NCI-H2227 (cell line): ENCODE results near the gene DPH1.

Experiments
- DNase-seq: peaks from one replicate; lab custom pipeline; 2025; ENCODE audit not compliant: unreplicated experiment; lab: John Stamatoyannopoulos, UW

The DPH1 gene

GRCh38 chr17:2025622-2026309 lies 4.2 kb upstream of the DPH1 start:
- peak; percentile 46 for DNase-seq

GRCh38 chr17:2027528-2028233 lies 2.3 kb upstream of the DPH1 start:
- no peak for DNase-seq

- no peak for DNase-seq
Observed at GRCh38 chr17:2028234-2028614, 1.7 kb upstream of the DPH1 start.

- peak; percentile 54 for DNase-seq
Observed at GRCh38 chr17:2028737-2029136, 1.2 kb upstream of the DPH1 start.

GRCh38 chr17:2030779-2031163 lies 818 bp downstream of the DPH1 start:
- no peak for DNase-seq

- no peak for DNase-seq
Observed at GRCh38 chr17:2033153-2033552, 3.2 kb downstream of the DPH1 start.

GRCh38 chr17:2034157-2034556 lies 4.2 kb downstream of the DPH1 start:
- DNase-seq: no peak

- DNase-seq: no peak
Observed at GRCh38 chr17:2034806-2035540, 5.0 kb downstream of the DPH1 start.

GRCh38 chr17:2035541-2036488 lies 5.9 kb downstream of the DPH1 start:
- DNase-seq: no peak

- DNase-seq: no peak
Observed at GRCh38 chr17:2037155-2037554, 7.2 kb downstream of the DPH1 start.

GRCh38 chr17:2040219-2040827 lies 10.4 kb downstream of the DPH1 start:
- no peak for DNase-seq

- DNase-seq: peak; percentile 67
Observed at GRCh38 chr17:2040942-2041560, 11.1 kb downstream of the DPH1 start.

- DNase-seq: peak; percentile 97
Observed at GRCh38 chr17:2041561-2042389, 11.8 kb downstream of the DPH1 start, which contains the start of gene OVCA2. Gene OVCA2 (plus strand): TSS chr17:2042022. CDS start chr17:2042048, 26 bp downstream.

GRCh38 chr17:2042390-2042847 lies 12.5 kb downstream of the DPH1 start:
- DNase-seq: peak; percentile 47

GRCh38 chr17:2042933-2043332 lies 13.0 kb downstream of the DPH1 start:
- no peak for DNase-seq

GRCh38 chr17:2043785-2044184 lies 13.8 kb downstream of the DPH1 start:
- DNase-seq: no peak

- DNase-seq: no peak
Observed at GRCh38 chr17:2044263-2044894, 14.4 kb downstream of the DPH1 start.

GRCh38 chr17:2047590-2047989 lies 17.6 kb downstream of the DPH1 start:
- no peak for DNase-seq

GRCh38 chr17:2048805-2049204 lies 18.9 kb downstream of the DPH1 start:
- DNase-seq: no peak
